SK-N-SH (cell line): ENCODE measurements around the gene SPRED3. TPM values are rescaled to one million over a fixed set of nuclear protein-coding genes. Genes with fewer than 3 reads are reported as not detected.
"Not testable (repeated sequence)": the region's sequence is repeated elsewhere in the genome, so short reads cannot be mapped to it uniquely, and the experiment has no call there.

Experiments used
- CTCF ChIA-PET: fragments of 300-600, 350-600 bp; formaldehyde crosslinking; extraction: SDS; loops from one replicate; lab custom pipeline; 2021; lab: Yijun Ruan, JAX
- POLR2A ChIA-PET: fragments of 350-600 bp; sonication (Branson Sonifier 250); formaldehyde crosslinking; extraction: SDS; loops from one replicate; lab custom pipeline; 2020; ENCODE audit warnings: antibody characterized with exemption, inconsistent platforms; lab: Yijun Ruan, JAX
- DNase-seq: peaks from one replicate; pipeline ENCODE4 v3.0.0; 2012
- H2AFZ ChIP-seq: fragments of 200-600 bp; sonication (generic); 2 replicates; pipeline ENCODE4 v1.8.1; 2016; ENCODE audit warnings: antibody characterized with exemption, mild to moderate bottlenecking, low read depth
- H3F3A ChIP-seq: fragments of 200-600 bp; sonication (generic); replicated peaks from 2 replicates; pipeline ENCODE3; 2016; ENCODE audit warnings: antibody characterized with exemption, mild to moderate bottlenecking; ENCODE audit not compliant: insufficient read depth
- H3K27ac ChIP-seq, 2 experiments: fragments of 200-500 bp in 1 of 2; fragments of 200-600 bp in 1 of 2; sonication (Bioruptor generic) in 1 of 2; sonication (generic), shearing (Covaris generic) in 1 of 2; 2 replicates each; pipeline versions ENCODE4 v1.5.1 to v1.6.1; 2014 to 2016; ENCODE audit warnings: low read depth in 2 of 2, inconsistent platforms in 1 of 2, low read length in 1 of 2, mild to moderate bottlenecking in 1 of 2, mixed read lengths in 1 of 2
- H3K27me3 ChIP-seq: fragments of 200-600 bp; sonication (generic), shearing (Covaris generic); 2 replicates; pipeline ENCODE4 v1.6.1; 2016; ENCODE audit warnings: mixed run types; ENCODE audit not compliant: insufficient read depth
- H3K36me3 ChIP-seq, 2 experiments: fragments of 200-500 bp in 1 of 2; fragments of 200-600 bp in 1 of 2; sonication (Bioruptor generic) in 1 of 2; sonication (generic) in 1 of 2; replicated peaks in 1 of 2; 2 replicates each; pipeline versions ENCODE3 to v1.5.1; 2014 to 2016; ENCODE audit warnings: low read length in 1 of 2, mild to moderate bottlenecking in 1 of 2; ENCODE audit not compliant: insufficient read depth in 2 of 2, control insufficient read depth in 1 of 2
- H3K4me1 ChIP-seq, 2 experiments: fragments of 200-500 bp in 1 of 2; fragments of 200-600 bp in 1 of 2; sonication (Bioruptor generic) in 1 of 2; sonication (generic), shearing (Covaris generic) in 1 of 2; 2 replicates each; pipeline versions ENCODE4 v1.5.1 to v1.6.1; 2014 to 2016; ENCODE audit warnings: low read depth in 1 of 2, low read length in 1 of 2, mixed run types in 1 of 2; ENCODE audit not compliant: insufficient read depth in 2 of 2, control insufficient read depth in 1 of 2
- H3K4me2 ChIP-seq: fragments of 200-600 bp; sonication (generic), shearing (Covaris generic); 2 replicates; pipeline ENCODE4 v1.6.1; 2017; ENCODE audit warnings: mixed run types
- H3K4me3 ChIP-seq, 2 experiments: fragments of 200-500 bp in 1 of 2; fragments of 200-600 bp in 1 of 2; sonication (Bioruptor generic) in 1 of 2; sonication (generic), shearing (Covaris generic) in 1 of 2; 2 replicates each; pipeline versions ENCODE4 v1.5.1 to v1.8.1; 2014 to 2016; ENCODE audit warnings: low read depth in 2 of 2, inconsistent platforms in 1 of 2, low read length in 1 of 2, mild to moderate bottlenecking in 1 of 2, mixed read lengths in 1 of 2, moderate library complexity in 1 of 2
- H3K79me2 ChIP-seq: fragments of 200-600 bp; sonication (generic); 2 replicates; pipeline ENCODE4 v1.8.1; 2017; ENCODE audit warnings: mild to moderate bottlenecking; ENCODE audit not compliant: insufficient read depth
- H3K9ac ChIP-seq: fragments of 200-600 bp; sonication (generic); 2 replicates; pipeline ENCODE4 v1.6.1; 2017; ENCODE audit warnings: mixed run types
- H3K9me2 ChIP-seq: fragments of 200-600 bp; sonication (generic); 2 replicates; pipeline ENCODE4 v1.6.1; 2017; ENCODE audit warnings: mixed run types
- H3K9me3 ChIP-seq: fragments of 200-600 bp; sonication (generic); 2 replicates; pipeline ENCODE4 v1.6.1; 2017; ENCODE audit warnings: mixed run types, mild to moderate bottlenecking, moderate library complexity
- H4K20me1 ChIP-seq: fragments of 200-600 bp; sonication (generic); 2 replicates; pipeline ENCODE4 v1.6.1; 2017; ENCODE audit warnings: mild to moderate bottlenecking, mixed run types; ENCODE audit not compliant: insufficient read depth
- ELF1 ChIP-seq: IDR thresholded peaks from 2 replicates; pipeline ENCODE4 v1.4.0; 2012
- EP300 ChIP-seq, 2 experiments: IDR thresholded peaks; 2 replicates each; pipeline versions ENCODE4 v1.4.0 to v1.6.1; 2012; ENCODE audit warnings: borderline replicate concordance in 1 of 2, low read depth in 1 of 2, low read length in 1 of 2
- FOSL2 ChIP-seq: IDR thresholded peaks from 2 replicates; pipeline ENCODE4 v1.4.0; 2012; ENCODE audit warnings: low read depth, mild to moderate bottlenecking, moderate library complexity, borderline replicate concordance
- FOXJ3 ChIP-seq: sonication (generic); formaldehyde crosslinking; IDR thresholded peaks from 2 replicates; pipeline ENCODE4 v1.5.1; 2020; ENCODE audit warnings: mild to moderate bottlenecking, missing genetic modification reagents
- IRF3 ChIP-seq: fragments of 150-350 bp; IDR thresholded peaks from 2 replicates; pipeline ENCODE4 v1.6.1; 2016; ENCODE audit warnings: mild to moderate bottlenecking, low read depth, low read length
- MEF2A ChIP-seq: IDR thresholded peaks from 2 replicates; pipeline ENCODE4 v1.4.0; 2012; ENCODE audit warnings: low read depth, borderline replicate concordance
- MXI1 ChIP-seq: IDR thresholded peaks from 2 replicates; pipeline ENCODE4 v1.6.1; 2012; ENCODE audit warnings: mild to moderate bottlenecking, low read depth, low read length, improper control_type of control experiment
- RCOR1 ChIP-seq: fragments of 150-350 bp; IDR thresholded peaks from 2 replicates; pipeline ENCODE4 v1.6.1; 2017; ENCODE audit warnings: antibody characterized with exemption, low read length
- RFX5 ChIP-seq: IDR thresholded peaks from 2 replicates; pipeline ENCODE4 v1.6.1; 2012; ENCODE audit warnings: mild to moderate bottlenecking, improper control_type of control experiment, low read length
- RXRA ChIP-seq: IDR thresholded peaks from 2 replicates; pipeline ENCODE4 v1.4.0; 2012; ENCODE audit warnings: low read depth, mild to moderate bottlenecking, borderline replicate concordance
- TAF1 ChIP-seq: IDR thresholded peaks from 2 replicates; pipeline ENCODE4 v1.6.1; 2012; ENCODE audit warnings: low read depth, mild to moderate bottlenecking, low read length, moderate library complexity, borderline replicate concordance
- YY1 ChIP-seq: IDR thresholded peaks from 2 replicates; pipeline ENCODE4 v1.4.0; 2012; ENCODE audit warnings: low read depth, mild to moderate bottlenecking
- WGBS: methylation state at CpG from one replicate; pipeline ENCODE4 v1.1.6; 2017; ENCODE audit warnings: low lambda C conversion rate; 5-methylcytosine and 5-hydroxymethylcytosine counted together
- polyA plus RNA-seq, 3 experiments: library from polyadenylated mRNA; depleted of rRNA; stranded (reverse); fragments of >200 nt; gene quantifications; 2 replicates each; pipeline ENCODE4 v1.2.3, GENCODE V29; 2012
- TF ChIP-seq, protein P1 (sequence below): IDR thresholded peaks from 2 replicates; pipeline ENCODE4; 2012
- TF ChIP-seq, protein P2 (sequence below): IDR thresholded peaks from 2 replicates; pipeline ENCODE4 v1.4.0; 2012; ENCODE audit warnings: low read depth, borderline replicate concordance

SPRED3 gene
- polyA plus RNA-seq, 1 of the 3 experiments (the other 2 are of a cell fraction): 11.1 TPM

GRCh38 chr19:38362076-38362945 lies 26.2 kb upstream of the SPRED3 start (continued):
- TF ChIP-seq TAF1: peak; percentile 36; the same call in 1 of the 2 replicates
- TF ChIP-seq RXRA: no peak
- TF ChIP-seq FOXJ3: no peak
- no peak for TF ChIP-seq RCOR1
- peak; percentile 58; the same call in 1 of the 2 replicates for TF ChIP-seq MXI1
- no peak for TF ChIP-seq FOSL2
- TF ChIP-seq, protein P1, sequence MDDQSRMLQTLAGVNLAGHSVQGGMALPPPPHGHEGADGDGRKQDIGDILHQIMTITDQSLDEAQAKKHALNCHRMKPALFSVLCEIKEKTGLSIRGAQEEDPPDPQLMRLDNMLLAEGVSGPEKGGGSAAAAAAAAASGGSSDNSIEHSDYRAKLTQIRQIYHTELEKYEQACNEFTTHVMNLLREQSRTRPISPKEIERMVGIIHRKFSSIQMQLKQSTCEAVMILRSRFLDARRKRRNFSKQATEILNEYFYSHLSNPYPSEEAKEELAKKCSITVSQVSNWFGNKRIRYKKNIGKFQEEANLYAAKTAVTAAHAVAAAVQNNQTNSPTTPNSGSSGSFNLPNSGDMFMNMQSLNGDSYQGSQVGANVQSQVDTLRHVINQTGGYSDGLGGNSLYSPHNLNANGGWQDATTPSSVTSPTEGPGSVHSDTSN: 0 out of 2 replicates have a peak, but pooled peaks have one; percentile 13
- TF ChIP-seq, protein P2, sequence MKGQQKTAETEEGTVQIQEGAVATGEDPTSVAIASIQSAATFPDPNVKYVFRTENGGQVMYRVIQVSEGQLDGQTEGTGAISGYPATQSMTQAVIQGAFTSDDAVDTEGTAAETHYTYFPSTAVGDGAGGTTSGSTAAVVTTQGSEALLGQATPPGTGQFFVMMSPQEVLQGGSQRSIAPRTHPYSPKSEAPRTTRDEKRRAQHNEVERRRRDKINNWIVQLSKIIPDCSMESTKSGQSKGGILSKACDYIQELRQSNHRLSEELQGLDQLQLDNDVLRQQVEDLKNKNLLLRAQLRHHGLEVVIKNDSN: no peak
- TF ChIP-seq EP300 (IDR thresholded peaks at IDR 0.05; ENCODE audit: borderline replicate concordance in 1 of 2, low read depth in 1 of 2, low read length in 1 of 2): no peak
- no peak for TF ChIP-seq IRF3
- no peak for TF ChIP-seq MEF2A
- TF ChIP-seq ELF1: no peak
- TF ChIP-seq RFX5: no peak
- TF ChIP-seq YY1: no peak

GRCh38 chr19:38362946-38363688 lies 25.4 kb upstream of the SPRED3 start:
- DNase-seq, H4K20me1 ChIP-seq, H3K9me3 ChIP-seq, H3F3A ChIP-seq, H3K36me3 ChIP-seq, H3K9me2 ChIP-seq, H2AFZ ChIP-seq, H3K79me2 ChIP-seq: not testable (repeated sequence)
- Histone ChIP-seq H3K4me1 (peaks cover 0 to 10% of the 10 kb centered on the region in 2 experiments; a peak in 1 of 4 replicates), H3K27ac (0 out of 4 replicates have a peak overlapping the region, but pooled peaks of 1 of the 2 experiments have one; percentile 47), H3K4me2 (peak overlapping the region; percentile 98), H3K4me3 (peak overlapping the region; percentile 58 to 89), H3K27me3 (peaks cover 33% of the 10 kb centered on the region), H3K9ac (peak overlapping the region; percentile 37; the same call in 1 of the 2 replicates)
- 71% methylated on average over 15 of the region's 16 CpGs for WGBS
- POLR2A ChIA-PET: interaction anchor here (0.7 to 1.8 kb wide), 2 partner anchors 11 to 25 kb away, joined by 3 to 17 read pairs; partner anchors contain the start of genes GGN and PSMD8
- CTCF ChIA-PET: interaction anchor here (0.8 to 0.9 kb wide), 2 partner anchors 11 to 119 kb away, joined by 3 read pairs; partner anchors contain the start of gene PSMD8
